ENCODE results near the gene PAPPA.

PAPPA gene

GRCh38 chr9:116166713-116167112 lies 13.1 kb downstream of the PAPPA start:
- Histone ChIP-seq H3K9me3 (no peaks in the 10 kb centered on the region), H3K27me3 (no peaks in the 10 kb centered on the region), H3K4me1 (no peaks in the 10 kb centered on the region), H3K4me3 (no peak overlapping the region), H3K36me3 (no peaks in the 10 kb centered on the region), H3K27ac (no peak overlapping the region)
- intact Hi-C loops (cut with DNase I; ENCODE audit: low total_unique reads) = no loop called here
- no peak for DNase-seq
- TF ChIP-seq, protein P1, sequence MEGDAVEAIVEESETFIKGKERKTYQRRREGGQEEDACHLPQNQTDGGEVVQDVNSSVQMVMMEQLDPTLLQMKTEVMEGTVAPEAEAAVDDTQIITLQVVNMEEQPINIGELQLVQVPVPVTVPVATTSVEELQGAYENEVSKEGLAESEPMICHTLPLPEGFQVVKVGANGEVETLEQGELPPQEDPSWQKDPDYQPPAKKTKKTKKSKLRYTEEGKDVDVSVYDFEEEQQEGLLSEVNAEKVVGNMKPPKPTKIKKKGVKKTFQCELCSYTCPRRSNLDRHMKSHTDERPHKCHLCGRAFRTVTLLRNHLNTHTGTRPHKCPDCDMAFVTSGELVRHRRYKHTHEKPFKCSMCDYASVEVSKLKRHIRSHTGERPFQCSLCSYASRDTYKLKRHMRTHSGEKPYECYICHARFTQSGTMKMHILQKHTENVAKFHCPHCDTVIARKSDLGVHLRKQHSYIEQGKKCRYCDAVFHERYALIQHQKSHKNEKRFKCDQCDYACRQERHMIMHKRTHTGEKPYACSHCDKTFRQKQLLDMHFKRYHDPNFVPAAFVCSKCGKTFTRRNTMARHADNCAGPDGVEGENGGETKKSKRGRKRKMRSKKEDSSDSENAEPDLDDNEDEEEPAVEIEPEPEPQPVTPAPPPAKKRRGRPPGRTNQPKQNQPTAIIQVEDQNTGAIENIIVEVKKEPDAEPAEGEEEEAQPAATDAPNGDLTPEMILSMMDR (IDR thresholded peaks at IDR 0.05) = peak in 1 of 2 experiments; percentile 19

GRCh38 chr9:116168231-116168630 lies 14.6 kb downstream of the PAPPA start:
- H3K27me3 ChIP-seq = no peaks in the 10 kb centered on the region
- no peak overlapping the region for H3K4me3 ChIP-seq
- no peak for DNase-seq
- H3K27ac ChIP-seq = no peak overlapping the region
- H3K9me3 ChIP-seq = no peaks in the 10 kb centered on the region
- no peaks in the 10 kb centered on the region for H3K4me1 ChIP-seq
- TF ChIP-seq, protein P1 (IDR thresholded peaks at IDR 0.05) = no peak
- intact Hi-C loops (cut with DNase I; ENCODE audit: low total_unique reads) = no loop called here
- H3K36me3 ChIP-seq = no peaks in the 10 kb centered on the region

DNA sequence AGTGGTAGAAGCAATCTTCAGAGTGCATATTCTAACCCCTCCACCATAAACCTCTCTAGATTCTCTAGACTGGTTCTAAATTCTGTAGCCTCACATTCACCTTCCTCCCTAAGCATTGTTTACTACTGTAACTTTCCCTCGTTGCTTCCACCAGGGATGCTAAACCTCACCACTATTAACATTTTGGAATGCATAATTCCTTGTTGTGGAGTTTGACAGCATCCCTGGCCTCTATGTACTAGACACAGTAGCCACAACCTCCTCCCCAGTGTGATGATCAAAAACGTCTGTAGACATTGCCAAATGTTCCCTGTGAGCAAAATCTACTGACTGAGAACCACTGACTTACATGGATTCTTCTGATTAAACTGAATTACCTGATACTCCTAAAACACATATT lies 18.6 kb downstream of the PAPPA start:
- H3K27me3 ChIP-seq = no peaks in the 10 kb centered on the region
- intact Hi-C loops (cut with DNase I; ENCODE audit: low total_unique reads) = no loop called here
- no peak overlapping the region for H3K27ac ChIP-seq
- TF ChIP-seq, protein P1 (IDR thresholded peaks at IDR 0.05) = no peak
- H3K9me3 ChIP-seq = no peaks in the 10 kb centered on the region
- H3K4me1 ChIP-seq = no peaks in the 10 kb centered on the region
- no peak overlapping the region for H3K4me3 ChIP-seq
- no peak for DNase-seq
- H3K36me3 ChIP-seq = no peaks in the 10 kb centered on the region

DNA sequence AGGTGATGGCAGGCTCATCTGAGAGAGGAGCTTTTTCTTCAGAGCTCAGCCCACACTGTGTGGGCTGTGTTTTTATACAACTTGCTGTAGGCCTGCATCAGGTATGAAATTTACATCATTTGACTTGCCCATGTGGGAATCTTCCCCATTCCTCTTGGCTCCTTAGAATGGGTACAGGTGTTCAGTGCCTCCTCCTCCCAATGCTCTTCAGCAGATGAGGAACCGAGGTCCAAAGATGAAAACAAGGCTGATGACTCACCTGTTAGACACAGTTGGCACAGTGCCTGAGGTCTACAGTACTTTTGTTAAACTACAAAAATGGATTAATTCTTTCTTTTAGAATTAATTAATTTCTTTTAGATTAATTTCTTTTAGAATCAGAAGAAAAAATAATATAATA lies 20.8 kb downstream of the PAPPA start:
- H3K4me3 ChIP-seq = no peak overlapping the region
- no peaks in the 10 kb centered on the region for H3K9me3 ChIP-seq
- H3K36me3 ChIP-seq = no peaks in the 10 kb centered on the region
- H3K27me3 ChIP-seq = no peaks in the 10 kb centered on the region
- H3K4me1 ChIP-seq = no peaks in the 10 kb centered on the region
- no peak for DNase-seq
- H3K27ac ChIP-seq = no peak overlapping the region
- intact Hi-C loops (cut with DNase I; ENCODE audit: low total_unique reads) = no loop called here
- TF ChIP-seq, protein P1 (IDR thresholded peaks at IDR 0.05) = no peak

DNA sequence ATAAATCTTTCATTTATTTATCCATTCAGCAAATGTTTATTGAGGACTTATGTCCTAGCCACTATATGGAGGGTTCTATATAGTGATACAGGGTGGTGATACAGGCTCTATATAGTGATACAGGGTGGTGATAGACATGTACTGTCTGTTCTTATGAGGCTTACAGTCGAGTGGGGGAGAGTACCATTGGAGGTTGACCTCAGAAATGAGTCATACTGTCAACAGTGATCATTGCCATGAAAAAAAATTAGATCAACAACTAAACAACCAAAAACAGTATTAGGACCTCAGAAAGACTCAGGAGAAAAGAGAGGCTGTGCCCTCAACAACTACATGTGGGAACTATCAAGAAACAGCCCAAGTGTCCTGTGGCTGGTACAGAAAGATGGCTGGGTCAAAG lies 22.0 kb downstream of the PAPPA start:
- Histone ChIP-seq H3K9me3 (no peaks in the 10 kb centered on the region), H3K4me3 (no peak overlapping the region), H3K27ac (no peak overlapping the region), H3K36me3 (no peaks in the 10 kb centered on the region), H3K27me3 (no peaks in the 10 kb centered on the region), H3K4me1 (no peaks in the 10 kb centered on the region)
- no peak for DNase-seq
- TF ChIP-seq, protein P1 (IDR thresholded peaks at IDR 0.05) = no peak
- intact Hi-C loops (cut with DNase I; ENCODE audit: low total_unique reads) = no loop called here
